ENCODE measurements around the gene FGF1.

- no peak for TF ChIP-seq FOXA1 (IDR thresholded peaks at IDR 0.05)
- no peak for TF ChIP-seq CTBP1 (IDR thresholded peaks at IDR 0.05; ENCODE audit: borderline replicate concordance)
- no peak for TF ChIP-seq ELF4 (IDR thresholded peaks at IDR 0.05)
- TF ChIP-seq FOXK2 (IDR thresholded peaks at IDR 0.05) = no peak
- no peak for TF ChIP-seq L3MBTL2 (conservative IDR thresholded peaks at IDR 0.05)
- no peak for TF ChIP-seq ZNF384 (IDR thresholded peaks at IDR 0.05)
- TF ChIP-seq TARDBP (IDR thresholded peaks at IDR 0.05) = no peak
- no peak for TF ChIP-seq NFRKB (IDR thresholded peaks at IDR 0.05)
- no peak for TF ChIP-seq FOXM1 (IDR thresholded peaks at IDR 0.05; ENCODE audit: borderline replicate concordance)
- no peak for TF ChIP-seq BHLHE40 (IDR thresholded peaks at IDR 0.05; ENCODE audit: borderline replicate concordance)
Measured at GRCh38 chr5:142696379-142696778, 10.5 kb upstream of the FGF1 start.
